Measurements from ENCODE around the gene PFDN2.

GRCh38 chr1:161096530-161096929 is 21.3 kb downstream of the PFDN2 start:
- TF ChIP-seq SUZ12 (IDR thresholded peaks at IDR 0.05; ENCODE audit: low read length): no peak
- no peak for TF ChIP-seq POLR2A (IDR thresholded peaks at IDR 0.05; ENCODE audit: control extremely low read depth in 1 of 2, low read depth in 2 of 2, low read length in 2 of 2)
- no peak for TF ChIP-seq YY1 (IDR thresholded peaks at IDR 0.05; ENCODE audit: low read depth, low read length)
- TF ChIP-seq CBX5 (IDR thresholded peaks at IDR 0.05; ENCODE audit: low read depth, low read length): no peak

Data from H1 (cell line).